HG03520 (cell line): ENCODE measurements around the gene ANKRD28.
"Not testable (repeated sequence)": the region's sequence is repeated elsewhere in the genome, so short reads cannot be mapped to it uniquely, and the experiment has no call there.

ENCODE experiments used
- ATAC-seq: cut with Tn5 transposase; IDR thresholded peaks from one replicate; pipeline ENCODE4 v1.9.1; 2021; ENCODE audit warnings: mild to moderate bottlenecking, moderate library complexity; ENCODE audit not compliant: unreplicated experiment

The ANKRD28 gene

DNA sequence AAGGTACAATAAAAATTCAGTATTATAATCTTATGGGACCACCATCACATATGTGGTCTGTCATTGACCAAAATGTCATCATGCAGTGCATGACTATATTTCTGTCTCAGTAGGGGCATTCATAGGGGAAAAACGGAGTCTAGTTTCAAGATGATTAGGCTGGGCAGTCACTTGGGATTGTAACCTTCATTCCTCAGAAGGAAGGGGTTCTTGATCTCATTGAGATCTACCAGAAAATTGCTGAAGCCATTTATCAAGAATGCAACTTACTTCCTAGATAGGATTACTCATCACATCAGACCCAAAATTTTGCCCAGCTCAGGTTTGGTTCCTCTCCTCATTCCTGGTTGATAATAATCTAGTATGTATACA lies 158.9 kb downstream of the ANKRD28 start:
- ATAC-seq = no peak

DNA sequence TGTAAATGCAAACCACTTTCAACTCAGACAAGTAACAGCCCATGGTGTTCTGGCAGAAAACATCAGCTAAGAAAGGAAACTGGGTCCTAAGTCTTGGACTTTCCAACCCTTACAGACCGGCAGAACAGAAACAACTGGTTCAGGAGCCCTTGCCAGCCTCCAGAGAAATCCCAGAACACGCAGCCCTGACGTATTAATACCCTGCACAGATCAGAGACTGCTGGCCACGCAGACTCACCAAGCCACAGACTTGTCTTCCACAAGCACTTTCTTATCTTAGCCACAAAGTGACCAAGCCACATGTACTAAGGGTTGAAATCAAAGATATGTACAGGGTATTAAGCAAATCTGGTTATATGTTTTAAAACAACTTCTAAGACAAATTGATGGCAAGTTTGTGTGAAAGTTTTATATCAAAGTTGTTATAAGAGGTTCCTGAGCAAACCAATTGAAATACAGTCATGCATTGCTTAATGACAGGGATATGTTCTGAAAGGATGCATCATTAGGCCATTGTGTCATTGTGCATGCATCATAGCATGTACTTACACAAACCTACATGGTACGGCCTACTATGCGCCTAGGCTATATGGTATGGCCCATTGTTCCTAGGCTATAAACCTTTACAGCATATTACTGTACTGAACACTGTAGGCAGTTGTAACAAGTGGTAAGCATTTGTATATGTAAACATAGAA lies 159.4 kb downstream of the ANKRD28 start:
- ATAC-seq = no peak

DNA sequence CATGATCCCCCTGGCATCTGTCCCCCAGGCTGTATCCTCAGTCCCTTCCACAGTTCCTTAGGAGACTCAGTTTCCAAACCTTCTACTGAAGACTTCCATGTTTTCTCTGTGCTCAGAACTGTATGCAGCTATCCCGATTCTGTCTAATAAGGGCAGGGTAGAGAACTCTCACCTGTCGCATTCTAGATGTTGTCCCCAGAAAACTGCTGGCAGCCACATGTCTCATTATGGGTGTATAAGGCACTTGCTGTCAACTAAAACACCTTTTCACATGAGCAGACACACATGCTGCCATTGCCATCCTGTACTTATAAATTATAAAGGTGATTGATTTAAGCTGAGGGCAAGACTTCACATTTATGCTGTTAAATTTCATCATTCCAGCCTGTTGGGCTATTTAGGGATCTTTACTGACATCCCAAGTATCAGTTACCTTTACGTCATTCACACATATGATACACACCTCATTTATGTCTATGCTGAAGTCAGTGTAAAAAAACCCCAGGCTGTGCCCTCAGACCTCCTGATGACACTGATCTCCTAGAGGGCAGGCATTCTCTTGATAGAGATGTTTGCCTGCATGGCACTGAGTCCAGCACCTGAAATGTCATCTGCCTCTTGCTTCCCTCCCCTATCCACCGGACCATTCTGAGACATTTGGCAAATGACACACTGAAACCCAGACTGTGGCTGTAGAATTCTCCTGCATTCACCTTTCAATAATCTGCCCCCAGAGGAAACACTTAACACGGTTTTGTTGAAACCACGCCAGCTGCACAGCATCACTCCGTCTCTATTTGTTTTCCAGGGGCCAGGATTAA lies 160.4 kb downstream of the ANKRD28 start:
- ATAC-seq = no peak

GRCh38 chr3:15636028-15636709 lies 161.6 kb downstream of the ANKRD28 start:
- peak; percentile 55 for ATAC-seq

GRCh38 chr3:15635121-15635661 lies 162.6 kb downstream of the ANKRD28 start:
- no peak for ATAC-seq

DNA sequence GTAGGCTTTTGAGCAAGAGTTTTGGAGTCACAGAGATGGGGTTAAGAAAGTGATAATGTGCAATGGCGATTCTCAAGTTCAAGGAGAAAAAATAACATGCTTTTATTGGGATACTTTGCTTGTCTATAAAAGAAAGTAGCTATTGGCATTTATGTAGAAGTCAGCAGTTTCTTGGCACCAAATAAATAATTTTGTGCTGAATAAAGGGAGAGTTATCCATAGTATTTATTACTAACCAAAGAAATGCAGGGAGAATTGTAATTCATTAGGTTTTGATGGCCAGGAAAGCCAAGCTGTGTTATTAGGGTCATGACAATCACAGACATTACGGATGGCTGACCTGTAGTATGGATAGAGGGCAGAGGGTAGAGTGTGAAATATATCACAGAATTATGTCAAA lies 163.1 kb downstream of the ANKRD28 start:
- no peak for ATAC-seq

DNA sequence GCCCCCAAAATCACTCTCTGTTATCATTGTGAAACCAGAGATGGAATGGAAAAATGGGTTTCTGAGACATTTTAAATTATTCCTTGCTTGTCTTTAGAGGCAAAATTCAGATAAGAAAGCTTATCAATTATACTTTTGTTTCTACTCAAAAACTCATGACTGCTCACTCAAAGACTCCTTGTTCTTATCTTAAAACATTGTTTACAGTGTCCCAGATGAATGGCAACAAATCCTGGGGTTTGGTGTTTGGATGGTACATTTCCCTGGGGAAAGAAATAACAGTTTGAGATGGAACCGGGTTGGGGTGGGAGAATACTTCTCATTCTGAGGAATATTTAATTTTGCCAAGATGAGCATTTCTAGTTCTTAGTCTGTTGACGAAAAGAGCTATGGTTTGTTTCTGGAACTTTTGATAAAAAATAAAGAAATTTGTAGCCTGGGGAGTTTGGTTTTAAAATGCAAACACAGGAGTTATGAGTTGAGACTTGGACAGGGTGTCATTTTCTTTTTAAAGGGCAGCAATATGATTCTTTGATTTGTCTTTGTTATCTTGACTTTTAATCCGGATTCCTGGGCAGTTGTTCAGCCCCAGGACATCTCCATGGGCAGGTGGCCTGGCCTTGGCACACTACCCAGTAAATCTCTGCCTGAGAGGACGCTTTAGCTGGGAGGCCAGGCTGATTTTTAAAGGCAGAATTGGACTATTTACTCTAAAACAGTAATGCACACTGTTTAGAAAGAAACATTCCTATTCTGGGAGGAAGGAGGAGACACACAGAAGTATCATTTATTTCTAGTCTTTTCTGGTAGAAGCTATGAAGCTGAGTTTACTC lies 163.8 kb downstream of the ANKRD28 start:
- ATAC-seq = no peak

DNA sequence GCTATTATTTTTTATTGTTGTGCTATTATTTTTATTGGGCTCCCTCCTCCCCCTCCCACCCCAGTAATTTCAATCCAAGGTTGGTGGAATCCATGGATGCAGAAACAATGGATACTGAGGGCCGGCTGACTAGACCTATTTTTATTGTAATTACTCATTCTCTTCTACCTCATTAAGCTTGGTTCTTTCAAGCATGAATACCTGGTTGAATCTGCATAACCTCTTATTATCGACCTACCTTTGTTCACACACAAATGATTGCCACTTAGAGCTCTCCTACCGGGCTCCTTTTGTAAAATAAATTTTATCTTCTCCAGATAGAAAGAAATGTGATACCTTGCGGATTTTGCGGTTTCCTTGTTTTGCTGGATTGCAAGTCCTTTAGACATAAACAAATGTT lies 164.6 kb downstream of the ANKRD28 start:
- no peak for ATAC-seq

GRCh38 chr3:15632212-15632580 lies 165.6 kb downstream of the ANKRD28 start:
- ATAC-seq = no peak

DNA sequence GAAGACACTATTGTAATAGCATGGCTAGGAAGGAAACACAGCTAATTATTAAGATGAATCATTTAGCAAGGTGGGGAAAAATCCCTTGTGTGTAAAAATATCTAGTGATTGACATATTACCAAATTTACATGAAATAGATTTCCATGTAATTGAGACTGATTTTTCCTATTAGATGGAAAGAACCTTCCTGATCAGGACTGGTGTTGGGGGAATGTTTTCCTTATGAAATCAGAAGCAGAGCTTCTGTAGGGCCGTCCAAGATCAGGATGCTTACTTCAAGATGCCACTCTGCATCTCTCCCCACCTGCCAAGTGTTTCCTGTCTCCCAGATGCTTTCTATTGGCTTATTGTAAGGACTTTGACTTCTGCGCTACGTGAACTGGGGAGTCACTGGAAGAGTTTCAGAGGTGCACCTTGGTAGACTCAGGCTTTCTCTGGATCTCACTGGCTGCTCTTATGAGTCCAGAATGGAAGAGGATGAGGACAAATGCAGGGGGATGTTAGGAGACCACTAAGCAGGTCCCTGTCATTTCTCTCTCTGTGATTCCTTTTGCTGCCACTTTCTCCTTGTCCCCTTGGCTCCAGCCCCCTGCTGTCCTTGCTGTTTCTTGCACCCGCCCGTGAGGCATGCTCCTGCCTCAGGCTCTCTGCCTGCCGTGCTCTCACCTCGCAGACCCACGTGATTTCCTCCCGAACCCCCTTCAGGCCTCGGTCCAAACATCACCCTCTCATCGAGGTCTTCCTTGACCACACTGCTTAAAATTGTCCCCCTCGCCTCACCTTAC lies 166.2 kb downstream of the ANKRD28 start:
- ATAC-seq = no peak

DNA sequence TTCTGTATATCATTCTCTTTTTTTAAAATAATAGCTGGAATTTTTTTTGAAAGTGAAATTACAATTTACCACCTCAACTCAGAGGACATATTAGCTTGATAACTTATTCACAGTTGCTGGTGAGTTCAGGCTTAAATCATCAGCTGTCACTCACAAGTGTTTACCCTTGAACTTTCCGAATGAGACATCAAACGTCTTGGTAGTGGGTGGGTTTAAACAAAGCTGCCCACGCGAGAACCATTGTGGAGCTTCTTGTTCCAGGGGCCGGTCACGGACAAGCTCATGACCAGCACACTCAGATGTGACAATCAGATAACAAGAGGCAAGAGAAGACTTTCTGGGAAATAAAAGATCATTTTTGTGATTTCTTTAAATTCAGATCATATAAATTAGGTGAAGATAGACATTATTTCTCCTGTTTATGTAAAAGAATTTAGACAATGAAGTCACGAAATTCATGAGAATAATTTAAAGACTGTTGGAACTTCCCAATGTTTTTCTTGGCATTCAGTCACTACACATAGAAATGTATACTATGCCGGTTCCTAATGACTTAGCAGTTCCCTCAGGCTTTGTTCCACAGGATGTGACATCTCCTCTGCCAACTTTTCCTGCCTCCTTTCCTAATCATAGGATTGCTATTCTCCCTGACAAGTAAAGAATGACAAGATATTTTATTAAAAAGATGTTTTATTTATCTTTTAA lies 167.0 kb downstream of the ANKRD28 start:
- peak; percentile 45 for ATAC-seq

- ATAC-seq = peak; percentile 91
These were observed 167.8 kb downstream of the ANKRD28 start for GRCh38 chr3:15629860-15630597.

DNA sequence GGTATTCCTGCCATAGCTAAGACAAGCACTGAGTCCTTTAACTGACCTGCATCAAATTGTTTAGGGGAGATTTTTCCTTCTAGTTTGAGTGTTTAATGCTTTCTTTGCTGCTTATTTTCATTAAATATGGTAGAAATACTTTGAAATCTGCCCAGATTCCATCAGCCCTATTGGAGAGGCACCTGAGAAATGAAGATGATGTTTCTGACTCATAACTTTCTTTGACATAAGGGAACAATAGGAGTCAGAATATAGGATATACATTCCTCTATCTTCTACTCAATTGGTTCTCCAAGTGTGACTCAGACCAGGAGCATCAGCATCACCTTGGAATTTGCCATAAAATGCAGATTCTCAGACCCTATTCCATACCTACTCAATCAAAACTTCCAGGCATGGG lies 168.8 kb downstream of the ANKRD28 start:
- ATAC-seq = no peak

- ATAC-seq = no peak
These were observed 174.0 kb downstream of the ANKRD28 start for GRCh38 chr3:15623535-15624440.

- not testable (repeated sequence) for ATAC-seq
These were observed 177.9 kb downstream of the ANKRD28 start for GRCh38 chr3:15619659-15620464.
